Transverse colon (tissue), 3 donors: Measurements from ENCODE around the gene ATP5PD.

Experiments used
- CTCF ChIP-seq, 5 experiments: fragments of 200-600 bp in 3 of 5; fragments of 450-650 bp in 2 of 5; sonication (generic) in 3 of 5; IDR thresholded peaks; 1 replicate in 2 of 5; 2 replicates in 3 of 5; pipeline ENCODE4 v1.5.1; 2016 to 2017; ENCODE audit warnings: antibody characterized with exemption in 5 of 5, inconsistent platforms in 3 of 5, mild to moderate bottlenecking in 2 of 5, moderate library complexity in 1 of 5
- POLR2A ChIP-seq: fragments of 450-650 bp; IDR thresholded peaks from one replicate; pipeline ENCODE4 v1.6.1; 2016; ENCODE audit warnings: antibody characterized with exemption, mild to moderate bottlenecking, moderate library complexity

GRCh38 chr17:75084039-75084660, 37.4 kb upstream of the ATP5PD start:
- TF ChIP-seq CTCF (IDR thresholded peaks at IDR 0.05) (no peak), POLR2A (no peak)
